ENCODE results near the gene VSX2.
A peak's percentile ranks its signal among the peaks of the same experiment; 100 is the strongest.

The VSX2 gene

GRCh38 chr14:74221741-74222140 is 17.5 kb upstream of the VSX2 start:
- Histone ChIP-seq H3K9me3 (ENCODE audit: control insufficient read depth, low read length) (no peaks in the 10 kb centered on the region), H3K27me3 (ENCODE audit: control insufficient read depth, insufficient read depth, low read length, poor library complexity, severe bottlenecking) (peaks cover 30% of the 10 kb centered on the region), H3K36me3 (ENCODE audit: control insufficient read depth, insufficient read depth, low read length) (no peaks in the 10 kb centered on the region), H3K27ac (ENCODE audit: insufficient read depth, low read depth, low read length, poor library complexity, severe bottlenecking) (no peak overlapping the region), H3K4me3 (ENCODE audit: insufficient read depth, low read depth, low read length) (no peak overlapping the region), H3K4me1 (ENCODE audit: control insufficient read depth, insufficient read depth, low read length) (peaks cover 3% of the 10 kb centered on the region)
- 60 to 75% methylated on average over 7 of the region's 7 CpGs for WGBS, 2 experiments

DNA sequence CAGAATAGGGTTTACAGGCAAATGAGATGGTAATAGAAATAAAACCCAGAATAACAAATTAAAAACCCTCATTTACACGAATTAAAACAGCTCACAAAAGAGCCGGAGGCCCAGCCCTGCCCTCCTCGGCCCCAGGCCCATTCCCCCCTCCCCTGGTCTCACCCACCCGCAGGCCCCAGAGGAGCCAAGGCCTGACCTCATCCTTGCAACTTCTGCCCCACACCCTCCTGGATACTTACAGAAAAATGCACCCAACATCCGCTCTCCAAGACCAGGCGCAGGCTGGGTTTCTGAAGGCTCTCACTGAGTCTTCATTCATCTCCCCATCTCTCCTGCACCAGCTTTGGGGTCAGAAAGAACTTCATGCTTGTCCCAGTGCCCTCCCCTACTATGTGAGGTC is 16.2 kb upstream of the VSX2 start:
- Histone ChIP-seq H3K27ac (ENCODE audit: insufficient read depth, low read depth, low read length, poor library complexity, severe bottlenecking) (no peak overlapping the region), H3K4me1 (ENCODE audit: control insufficient read depth, insufficient read depth, low read length) (peaks cover 3% of the 10 kb centered on the region), H3K27me3 (ENCODE audit: control insufficient read depth, insufficient read depth, low read length, poor library complexity, severe bottlenecking) (peaks cover 18% of the 10 kb centered on the region), H3K4me3 (ENCODE audit: insufficient read depth, low read depth, low read length) (no peak overlapping the region), H3K36me3 (ENCODE audit: control insufficient read depth, insufficient read depth, low read length) (no peaks in the 10 kb centered on the region), H3K9me3 (ENCODE audit: control insufficient read depth, low read length) (no peaks in the 10 kb centered on the region)
- 75 to 84% methylated on average over 6 of the region's 6 CpGs for WGBS, 2 experiments

- Histone ChIP-seq H3K4me3 (ENCODE audit: insufficient read depth, low read depth, low read length) (no peak overlapping the region), H3K9me3 (ENCODE audit: control insufficient read depth, low read length) (no peaks in the 10 kb centered on the region), H3K27me3 (ENCODE audit: control insufficient read depth, insufficient read depth, low read length, poor library complexity, severe bottlenecking) (peaks cover 11% of the 10 kb centered on the region), H3K4me1 (ENCODE audit: control insufficient read depth, insufficient read depth, low read length) (no peaks in the 10 kb centered on the region), H3K36me3 (ENCODE audit: control insufficient read depth, insufficient read depth, low read length) (no peaks in the 10 kb centered on the region), H3K27ac (ENCODE audit: insufficient read depth, low read depth, low read length, poor library complexity, severe bottlenecking) (no peak overlapping the region)
- 87% methylated on average over 8 of the region's 8 CpGs for WGBS, 2 experiments
Observed at GRCh38 chr14:74231784-74232183, 7.5 kb upstream of the VSX2 start.

GRCh38 chr14:74235017-74235416 is 4.2 kb upstream of the VSX2 start:
- no peaks in the 10 kb centered on the region for H3K4me1 ChIP-seq (ENCODE audit: control insufficient read depth, insufficient read depth, low read length)
- no peaks in the 10 kb centered on the region for H3K9me3 ChIP-seq (ENCODE audit: control insufficient read depth, low read length)
- H3K36me3 ChIP-seq (ENCODE audit: control insufficient read depth, insufficient read depth, low read length) = no peaks in the 10 kb centered on the region
- H3K27ac ChIP-seq (ENCODE audit: insufficient read depth, low read depth, low read length, poor library complexity, severe bottlenecking) = no peak overlapping the region
- no peak overlapping the region for H3K4me3 ChIP-seq (ENCODE audit: insufficient read depth, low read depth, low read length)
- 67 to 81% methylated on average over 4 of the region's 4 CpGs for WGBS, 2 experiments
- peaks cover 43% of the 10 kb centered on the region for H3K27me3 ChIP-seq (ENCODE audit: control insufficient read depth, insufficient read depth, low read length, poor library complexity, severe bottlenecking)

DNA sequence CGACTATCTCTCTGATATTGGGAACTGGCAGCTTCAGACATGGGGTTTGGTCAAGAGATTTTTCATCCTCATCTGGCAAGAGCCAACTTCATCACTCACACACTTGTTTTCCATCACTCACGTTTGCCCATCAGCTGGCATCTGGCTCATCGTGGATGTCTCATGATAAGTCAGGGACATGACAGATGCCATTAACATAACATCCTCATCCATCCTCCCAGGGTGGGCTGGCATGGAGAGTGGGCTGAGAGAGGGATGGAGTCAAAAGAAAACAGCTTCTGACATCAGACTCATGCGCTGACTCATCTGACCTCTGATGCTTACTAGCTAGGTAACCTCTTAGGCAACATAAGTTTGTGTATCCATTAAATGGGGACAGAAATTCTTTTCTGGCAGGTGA is 1.8 kb upstream of the VSX2 start:
- Histone ChIP-seq H3K9me3 (ENCODE audit: control insufficient read depth, low read length) (no peaks in the 10 kb centered on the region), H3K4me1 (ENCODE audit: control insufficient read depth, insufficient read depth, low read length) (peaks cover 14% of the 10 kb centered on the region), H3K27me3 (ENCODE audit: control insufficient read depth, insufficient read depth, low read length, poor library complexity, severe bottlenecking) (peaks cover 68% of the 10 kb centered on the region), H3K27ac (ENCODE audit: insufficient read depth, low read depth, low read length, poor library complexity, severe bottlenecking) (no peak overlapping the region), H3K4me3 (ENCODE audit: insufficient read depth, low read depth, low read length) (no peak overlapping the region), H3K36me3 (ENCODE audit: control insufficient read depth, insufficient read depth, low read length) (no peaks in the 10 kb centered on the region)
- WGBS, 2 experiments = 83 to 85% methylated on average over 4 of the region's 4 CpGs

DNA sequence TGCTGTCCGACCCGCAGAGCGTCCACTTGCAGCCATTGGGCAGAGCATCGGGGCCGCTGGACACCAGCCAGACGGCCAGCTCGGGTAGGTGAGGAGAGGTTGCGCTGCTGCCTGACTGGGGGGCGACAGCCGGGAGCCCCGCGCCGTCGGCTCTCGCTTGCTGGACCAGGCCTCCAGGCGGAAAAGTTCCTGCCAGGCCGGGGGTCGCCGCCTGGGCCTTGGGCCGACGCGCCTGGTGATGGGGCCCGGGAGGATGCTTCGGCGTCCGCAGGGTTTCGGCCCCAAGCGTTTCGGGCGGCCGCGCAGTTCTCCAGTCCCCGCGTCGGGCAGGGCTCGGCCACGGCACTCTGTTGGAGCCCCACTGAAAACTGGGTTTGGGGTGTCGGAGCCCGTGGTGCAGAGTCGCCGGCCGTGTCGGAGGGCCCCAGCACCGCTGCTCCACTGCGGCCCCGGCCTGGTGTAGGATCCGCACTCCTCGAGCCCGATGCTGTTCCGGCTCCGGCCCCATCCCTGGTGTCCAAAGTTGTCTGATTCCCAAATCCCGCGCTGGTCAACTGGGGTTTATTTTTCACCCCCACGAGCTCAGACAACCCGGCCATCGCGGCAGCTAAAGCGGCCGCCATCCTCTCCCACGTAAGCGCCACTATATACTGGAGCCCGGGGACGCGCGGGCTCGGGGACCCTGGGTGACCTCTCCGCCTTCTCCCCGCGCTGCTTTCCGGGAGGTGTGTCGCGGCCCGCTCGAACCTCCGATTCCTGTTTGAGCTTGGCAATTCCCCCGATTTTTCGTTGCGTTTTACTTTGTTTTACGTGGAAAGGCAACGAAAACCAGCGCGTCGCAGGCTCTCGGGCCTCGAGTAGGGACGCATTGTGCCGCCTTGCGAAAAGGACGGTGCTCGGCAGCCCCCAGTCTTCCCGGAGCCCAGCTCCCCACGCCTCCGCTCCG is 872 bp downstream of the VSX2 start:
- Histone ChIP-seq H3K36me3 (ENCODE audit: control insufficient read depth, insufficient read depth, low read length) (no peaks in the 10 kb centered on the region), H3K9me3 (ENCODE audit: control insufficient read depth, low read length) (no peaks in the 10 kb centered on the region), H3K27me3 (ENCODE audit: control insufficient read depth, insufficient read depth, low read length, poor library complexity, severe bottlenecking) (peaks cover 90% of the 10 kb centered on the region), H3K4me1 (ENCODE audit: control insufficient read depth, insufficient read depth, low read length) (peaks cover 14% of the 10 kb centered on the region), H3K4me3 (ENCODE audit: insufficient read depth, low read depth, low read length) (peak overlapping the region; percentile 24), H3K27ac (ENCODE audit: insufficient read depth, low read depth, low read length, poor library complexity, severe bottlenecking) (no peak overlapping the region)
- 2% methylated on average over 94 of the region's 94 CpGs for WGBS, 2 experiments

GRCh38 chr14:74240794-74241651 is 1.8 kb downstream of the VSX2 start:
- H3K4me3 ChIP-seq (ENCODE audit: insufficient read depth, low read depth, low read length) = peak overlapping the region; percentile 24
- H3K36me3 ChIP-seq (ENCODE audit: control insufficient read depth, insufficient read depth, low read length) = no peaks in the 10 kb centered on the region
- H3K27ac ChIP-seq (ENCODE audit: insufficient read depth, low read depth, low read length, poor library complexity, severe bottlenecking) = no peak overlapping the region

DNA sequence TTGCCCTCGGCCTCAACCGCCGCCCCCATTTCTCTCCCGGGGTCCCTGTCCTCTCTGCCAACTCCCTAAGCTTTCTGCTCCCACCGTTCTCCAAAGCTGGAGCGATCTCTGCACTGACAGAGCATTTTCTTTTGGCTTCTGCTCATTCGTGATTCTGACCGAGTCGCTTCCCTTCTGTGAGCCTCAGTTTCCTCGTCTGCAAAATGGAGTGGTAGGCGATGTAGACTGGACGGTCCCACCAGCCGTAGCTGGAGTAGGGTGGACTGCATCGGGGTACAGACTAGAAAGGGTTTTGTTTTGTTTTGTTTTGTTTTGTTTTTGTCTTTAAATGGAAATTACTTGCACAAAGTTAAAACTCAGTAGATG is 2.4 kb downstream of the VSX2 start:
- H3K4me3 ChIP-seq (ENCODE audit: insufficient read depth, low read depth, low read length) = no peak overlapping the region
- peaks cover 17% of the 10 kb centered on the region for H3K4me1 ChIP-seq (ENCODE audit: control insufficient read depth, insufficient read depth, low read length)
- no peaks in the 10 kb centered on the region for H3K9me3 ChIP-seq (ENCODE audit: control insufficient read depth, low read length)
- peaks cover 97% of the 10 kb centered on the region for H3K27me3 ChIP-seq (ENCODE audit: control insufficient read depth, insufficient read depth, low read length, poor library complexity, severe bottlenecking)
- no peak overlapping the region for H3K27ac ChIP-seq (ENCODE audit: insufficient read depth, low read depth, low read length, poor library complexity, severe bottlenecking)
- WGBS, 2 experiments = 8 to 9% methylated on average over 14 of the region's 14 CpGs
- H3K36me3 ChIP-seq (ENCODE audit: control insufficient read depth, insufficient read depth, low read length) = no peaks in the 10 kb centered on the region

More at GRCh38 chr14:74240794-74241651, 1.8 kb downstream of the VSX2 start:
- WGBS, 2 experiments = 1% methylated on average over 80 of the region's 80 CpGs
- peaks cover 99% of the 10 kb centered on the region for H3K27me3 ChIP-seq (ENCODE audit: control insufficient read depth, insufficient read depth, low read length, poor library complexity, severe bottlenecking)
- no peaks in the 10 kb centered on the region for H3K9me3 ChIP-seq (ENCODE audit: control insufficient read depth, low read length)
- H3K4me1 ChIP-seq (ENCODE audit: control insufficient read depth, insufficient read depth, low read length) = peaks cover 14% of the 10 kb centered on the region

- H3K27ac ChIP-seq (ENCODE audit: insufficient read depth, low read depth, low read length, poor library complexity, severe bottlenecking) = no peak overlapping the region
- H3K4me1 ChIP-seq (ENCODE audit: control insufficient read depth, insufficient read depth, low read length) = peaks cover 18% of the 10 kb centered on the region
- no peak overlapping the region for H3K4me3 ChIP-seq (ENCODE audit: insufficient read depth, low read depth, low read length)
- WGBS, 2 experiments = 6 to 8% methylated on average over 25 to 28 of the region's 28 CpGs
- H3K9me3 ChIP-seq (ENCODE audit: control insufficient read depth, low read length) = no peaks in the 10 kb centered on the region
- no peaks in the 10 kb centered on the region for H3K36me3 ChIP-seq (ENCODE audit: control insufficient read depth, insufficient read depth, low read length)
- peaks cover 91% of the 10 kb centered on the region for H3K27me3 ChIP-seq (ENCODE audit: control insufficient read depth, insufficient read depth, low read length, poor library complexity, severe bottlenecking)
Observed at GRCh38 chr14:74242021-74242779, 3.0 kb downstream of the VSX2 start.

GRCh38 chr14:74242780-74243042 is 3.5 kb downstream of the VSX2 start:
- Histone ChIP-seq H3K27ac (ENCODE audit: insufficient read depth, low read depth, low read length, poor library complexity, severe bottlenecking) (no peak overlapping the region), H3K27me3 (ENCODE audit: control insufficient read depth, insufficient read depth, low read length, poor library complexity, severe bottlenecking) (peaks cover 86% of the 10 kb centered on the region), H3K36me3 (ENCODE audit: control insufficient read depth, insufficient read depth, low read length) (no peaks in the 10 kb centered on the region), H3K4me3 (ENCODE audit: insufficient read depth, low read depth, low read length) (no peak overlapping the region), H3K9me3 (ENCODE audit: control insufficient read depth, low read length) (no peaks in the 10 kb centered on the region), H3K4me1 (ENCODE audit: control insufficient read depth, insufficient read depth, low read length) (peaks cover 18% of the 10 kb centered on the region)
- WGBS, 2 experiments = 43 to 44% methylated on average over 4 of the region's 4 CpGs
